Measurements from ENCODE around the gene RNF166.
A peak's percentile ranks its signal among the peaks of the same experiment; 100 is the strongest.

RNF166 gene

GRCh38 chr16:88739139-88739976, 33.1 kb upstream of the RNF166 start:
- no peak for DNase-seq (ENCODE audit: extremely low read depth, low read depth)
- no peak for TF ChIP-seq CTCF (IDR thresholded peaks at IDR 0.05; ENCODE audit: low read depth, low read length, missing control alignments)
- no peak overlapping the region for H3K4me3 ChIP-seq (replicated peaks; ENCODE audit: low read depth, low read length)

- H3K4me3 ChIP-seq (replicated peaks; ENCODE audit: low read depth, low read length), result no peak overlapping the region
- no peak for TF ChIP-seq CTCF (IDR thresholded peaks at IDR 0.05; ENCODE audit: low read depth, low read length, missing control alignments)
- no peak for DNase-seq (ENCODE audit: extremely low read depth, low read depth)
Measured at GRCh38 chr16:88738151-88739084, 32.2 kb upstream of the RNF166 start.

GRCh38 chr16:88737298-88738150, 31.3 kb upstream of the RNF166 start:
- TF ChIP-seq CTCF (IDR thresholded peaks at IDR 0.05; ENCODE audit: low read depth, low read length, missing control alignments), result peak; percentile 94
- H3K4me3 ChIP-seq (replicated peaks; ENCODE audit: low read depth, low read length), result no peak overlapping the region
- peak; percentile 48 for DNase-seq (ENCODE audit: extremely low read depth, low read depth)

GRCh38 chr16:88736496-88736895, 30.3 kb upstream of the RNF166 start:
- DNase-seq (ENCODE audit: extremely low read depth, low read depth), result no peak
- no peak for TF ChIP-seq CTCF (IDR thresholded peaks at IDR 0.05; ENCODE audit: low read depth, low read length, missing control alignments)
- no peak overlapping the region for H3K4me3 ChIP-seq (replicated peaks; ENCODE audit: low read depth, low read length)

- TF ChIP-seq CTCF (IDR thresholded peaks at IDR 0.05; ENCODE audit: low read depth, low read length, missing control alignments), result no peak
- no peak for DNase-seq (ENCODE audit: extremely low read depth, low read depth)
- H3K4me3 ChIP-seq (replicated peaks; ENCODE audit: low read depth, low read length), result no peak overlapping the region
Measured at GRCh38 chr16:88736088-88736487, 29.9 kb upstream of the RNF166 start.

GRCh38 chr16:88735616-88736015, 29.4 kb upstream of the RNF166 start:
- DNase-seq (ENCODE audit: extremely low read depth, low read depth), result no peak
- no peak for TF ChIP-seq CTCF (IDR thresholded peaks at IDR 0.05; ENCODE audit: low read depth, low read length, missing control alignments)
- no peak overlapping the region for H3K4me3 ChIP-seq (replicated peaks; ENCODE audit: low read depth, low read length)
